Measurements from ENCODE around the gene BTBD9.
A peak's percentile ranks its signal among the peaks of the same experiment; 100 is the strongest.

BTBD9 gene

GRCh38 chr6:38194282-38194572, 445.5 kb downstream of the BTBD9 start:
- no peak overlapping the region for H2AFZ ChIP-seq (ENCODE audit: low read depth, low read length)
- no peaks in the 10 kb centered on the region for H3K9me3 ChIP-seq (ENCODE audit: control insufficient read depth, low read length)
- no peak overlapping the region for H3K27ac ChIP-seq (ENCODE audit: low read length, poor library complexity, severe bottlenecking)
- H3K4me2 ChIP-seq (ENCODE audit: low read length, poor library complexity, severe bottlenecking) = no peak overlapping the region
- H4K91ac ChIP-seq (ENCODE audit: low read length) = no peak overlapping the region
- H3K18ac ChIP-seq (ENCODE audit: low read depth in 1 of 2, low read length in 2 of 2) = no peak overlapping the region
- peaks cover 0 to 4% of the 10 kb centered on the region in 2 experiments for H3K36me3 ChIP-seq (ENCODE audit: control insufficient read depth in 1 of 2, insufficient read depth in 2 of 2, low read depth in 1 of 2, low read length in 2 of 2)
- no peak overlapping the region for H2BK15ac ChIP-seq (ENCODE audit: low read depth, poor library complexity, severe bottlenecking)
- no peak overlapping the region for H3K23ac ChIP-seq (ENCODE audit: low read length in 2 of 2)
- no peak overlapping the region for H2AK5ac ChIP-seq (ENCODE audit: low read length, severe bottlenecking)
- no peak overlapping the region for H3K14ac ChIP-seq (ENCODE audit: low read length in 2 of 2)
- H4K8ac ChIP-seq (ENCODE audit: low read length) = no peak overlapping the region
- H3K4me1 ChIP-seq (ENCODE audit: control insufficient read depth, insufficient read depth, low read depth, low read length) = peaks cover 7% of the 10 kb centered on the region
- H3K79me1 ChIP-seq (replicated peaks; ENCODE audit: low read length, poor library complexity, severe bottlenecking) = peaks cover 2% of the 10 kb centered on the region
- 95% methylated on average over 2 of the region's 2 CpGs for WGBS
- H2BK12ac ChIP-seq (ENCODE audit: low read length in 2 of 2) = no peak overlapping the region
- no peak overlapping the region for H3K9ac ChIP-seq (ENCODE audit: low read length)
- no peaks in the 10 kb centered on the region for H3K27me3 ChIP-seq (ENCODE audit: control insufficient read depth in 1 of 2, insufficient read depth in 1 of 2, low read length in 2 of 2)
- H3K4me3 ChIP-seq (ENCODE audit: insufficient read depth in 1 of 2, low read depth in 1 of 2, low read length in 2 of 2) = no peak overlapping the region
- DNase-seq = no peak
- H2BK5ac ChIP-seq (ENCODE audit: low read depth, low read length, poor library complexity, severe bottlenecking) = no peak overlapping the region
- no peak overlapping the region for H2BK120ac ChIP-seq (ENCODE audit: low read depth, low read length)
- no peak overlapping the region for H3K4ac ChIP-seq (ENCODE audit: low read depth in 1 of 2, low read length in 2 of 2)

- H3K23ac ChIP-seq (ENCODE audit: low read length in 2 of 2) = no peak overlapping the region
- no peak overlapping the region for H3K4ac ChIP-seq (ENCODE audit: low read depth in 1 of 2, low read length in 2 of 2)
- no peak overlapping the region for H3K9ac ChIP-seq (ENCODE audit: low read length)
- no peak overlapping the region for H2AK5ac ChIP-seq (ENCODE audit: low read length, severe bottlenecking)
- H3K4me1 ChIP-seq (ENCODE audit: control insufficient read depth, insufficient read depth, low read depth, low read length) = peaks cover 7% of the 10 kb centered on the region
- no peak overlapping the region for H2BK15ac ChIP-seq (ENCODE audit: low read depth, poor library complexity, severe bottlenecking)
- no peak overlapping the region for H2BK5ac ChIP-seq (ENCODE audit: low read depth, low read length, poor library complexity, severe bottlenecking)
- H3K18ac ChIP-seq (ENCODE audit: low read depth in 1 of 2, low read length in 2 of 2) = no peak overlapping the region
- no peak overlapping the region for H2BK120ac ChIP-seq (ENCODE audit: low read depth, low read length)
- no peak overlapping the region for H3K4me3 ChIP-seq (ENCODE audit: insufficient read depth in 1 of 2, low read depth in 1 of 2, low read length in 2 of 2)
- no peak overlapping the region for H4K91ac ChIP-seq (ENCODE audit: low read length)
- no peak overlapping the region for H2BK12ac ChIP-seq (ENCODE audit: low read length in 2 of 2)
- H3K36me3 ChIP-seq (ENCODE audit: control insufficient read depth in 1 of 2, insufficient read depth in 2 of 2, low read depth in 1 of 2, low read length in 2 of 2) = peaks cover 0 to 4% of the 10 kb centered on the region in 2 experiments
- H3K14ac ChIP-seq (ENCODE audit: low read length in 2 of 2) = no peak overlapping the region
- no peak overlapping the region for H3K4me2 ChIP-seq (ENCODE audit: low read length, poor library complexity, severe bottlenecking)
- peaks cover 2% of the 10 kb centered on the region for H3K79me1 ChIP-seq (replicated peaks; ENCODE audit: low read length, poor library complexity, severe bottlenecking)
- H2AFZ ChIP-seq (ENCODE audit: low read depth, low read length) = no peak overlapping the region
- no peak for DNase-seq
- H3K27me3 ChIP-seq (ENCODE audit: control insufficient read depth in 1 of 2, insufficient read depth in 1 of 2, low read length in 2 of 2) = no peaks in the 10 kb centered on the region
- H3K27ac ChIP-seq (ENCODE audit: low read length, poor library complexity, severe bottlenecking) = no peak overlapping the region
- no peaks in the 10 kb centered on the region for H3K9me3 ChIP-seq (ENCODE audit: control insufficient read depth, low read length)
- no peak overlapping the region for H4K8ac ChIP-seq (ENCODE audit: low read length)
- WGBS = 95% methylated on average over 5 of the region's 9 CpGs
Measured at GRCh38 chr6:38193481-38194281, 446.0 kb downstream of the BTBD9 start.

- Histone ChIP-seq H2BK12ac (ENCODE audit: low read length in 2 of 2) (no peak overlapping the region), H2BK5ac (ENCODE audit: low read depth, low read length, poor library complexity, severe bottlenecking) (no peak overlapping the region), H3K9me3 (ENCODE audit: control insufficient read depth, low read length) (no peaks in the 10 kb centered on the region), H3K27ac (ENCODE audit: low read length, poor library complexity, severe bottlenecking) (no peak overlapping the region), H3K4ac (ENCODE audit: low read depth in 1 of 2, low read length in 2 of 2) (no peak overlapping the region), H3K4me2 (ENCODE audit: low read length, poor library complexity, severe bottlenecking) (no peak overlapping the region), H2BK120ac (ENCODE audit: low read depth, low read length) (no peak overlapping the region), H3K4me1 (ENCODE audit: control insufficient read depth, insufficient read depth, low read depth, low read length) (peaks cover 7% of the 10 kb centered on the region), H4K8ac (ENCODE audit: low read length) (no peak overlapping the region), H3K9ac (ENCODE audit: low read length) (no peak overlapping the region), H3K27me3 (ENCODE audit: control insufficient read depth in 1 of 2, insufficient read depth in 1 of 2, low read length in 2 of 2) (no peaks in the 10 kb centered on the region), H2AK5ac (ENCODE audit: low read length, severe bottlenecking) (no peak overlapping the region), H3K23ac (ENCODE audit: low read length in 2 of 2) (no peak overlapping the region), H3K14ac (ENCODE audit: low read length in 2 of 2) (no peak overlapping the region), H3K4me3 (ENCODE audit: insufficient read depth in 1 of 2, low read depth in 1 of 2, low read length in 2 of 2) (no peak overlapping the region), H3K36me3 (ENCODE audit: control insufficient read depth in 1 of 2, insufficient read depth in 2 of 2, low read depth in 1 of 2, low read length in 2 of 2) (peaks cover 0 to 4% of the 10 kb centered on the region in 2 experiments), H3K18ac (ENCODE audit: low read depth in 1 of 2, low read length in 2 of 2) (no peak overlapping the region), H2BK15ac (ENCODE audit: low read depth, poor library complexity, severe bottlenecking) (no peak overlapping the region), H4K91ac (ENCODE audit: low read length) (no peak overlapping the region), H2AFZ (ENCODE audit: low read depth, low read length) (no peak overlapping the region), H3K79me1 (replicated peaks; ENCODE audit: low read length, poor library complexity, severe bottlenecking) (peaks cover 2% of the 10 kb centered on the region)
- WGBS = 85% methylated on average over 6 of the region's 7 CpGs
- DNase-seq = no peak
Measured at GRCh38 chr6:38193051-38193450, 446.7 kb downstream of the BTBD9 start.

- Histone ChIP-seq H3K4me2 (ENCODE audit: low read length, poor library complexity, severe bottlenecking) (no peak overlapping the region), H3K4me1 (ENCODE audit: control insufficient read depth, insufficient read depth, low read depth, low read length) (peaks cover 7% of the 10 kb centered on the region), H4K8ac (ENCODE audit: low read length) (no peak overlapping the region), H4K91ac (ENCODE audit: low read length) (no peak overlapping the region), H3K18ac (ENCODE audit: low read depth in 1 of 2, low read length in 2 of 2) (no peak overlapping the region), H3K79me1 (replicated peaks; ENCODE audit: low read length, poor library complexity, severe bottlenecking) (peaks cover 1% of the 10 kb centered on the region), H2BK5ac (ENCODE audit: low read depth, low read length, poor library complexity, severe bottlenecking) (no peak overlapping the region), H2BK12ac (ENCODE audit: low read length in 2 of 2) (no peak overlapping the region), H2AK5ac (ENCODE audit: low read length, severe bottlenecking) (no peak overlapping the region), H2BK120ac (ENCODE audit: low read depth, low read length) (no peak overlapping the region), H3K27me3 (ENCODE audit: control insufficient read depth in 1 of 2, insufficient read depth in 1 of 2, low read length in 2 of 2) (no peaks in the 10 kb centered on the region), H3K4me3 (ENCODE audit: insufficient read depth in 1 of 2, low read depth in 1 of 2, low read length in 2 of 2) (no peak overlapping the region), H3K27ac (ENCODE audit: low read length, poor library complexity, severe bottlenecking) (no peak overlapping the region), H3K23ac (ENCODE audit: low read length in 2 of 2) (no peak overlapping the region), H3K14ac (ENCODE audit: low read length in 2 of 2) (no peak overlapping the region), H3K9me3 (ENCODE audit: control insufficient read depth, low read length) (no peaks in the 10 kb centered on the region), H3K9ac (ENCODE audit: low read length) (no peak overlapping the region), H2AFZ (ENCODE audit: low read depth, low read length) (no peak overlapping the region), H3K36me3 (ENCODE audit: control insufficient read depth in 1 of 2, insufficient read depth in 2 of 2, low read depth in 1 of 2, low read length in 2 of 2) (peaks cover 0 to 4% of the 10 kb centered on the region in 2 experiments), H3K4ac (ENCODE audit: low read depth in 1 of 2, low read length in 2 of 2) (peak overlapping the region in 1 of 2 experiments; percentile 61), H2BK15ac (ENCODE audit: low read depth, poor library complexity, severe bottlenecking) (no peak overlapping the region)
- DNase-seq = no peak
- 78% methylated on average over 5 of the region's 5 CpGs for WGBS
Measured at GRCh38 chr6:38192487-38192886, 447.2 kb downstream of the BTBD9 start.

Data from mesenchymal stem cell (in vitro differentiated cells and primary cell).